Amniotic stem cell (primary cell): ENCODE results near the gene GALNT18.
"Not testable (repeated sequence)": the region's sequence is repeated elsewhere in the genome, so short reads cannot be mapped to it uniquely, and the experiment has no call there.

ENCODE experiments used
- DNase-seq: peaks from one replicate; lab custom pipeline; 2025; lab: John Stamatoyannopoulos, UW

The GALNT18 gene

GRCh38 chr11:11458001-11458400 lies 163.8 kb downstream of the GALNT18 start:
- DNase-seq: no peak

DNA sequence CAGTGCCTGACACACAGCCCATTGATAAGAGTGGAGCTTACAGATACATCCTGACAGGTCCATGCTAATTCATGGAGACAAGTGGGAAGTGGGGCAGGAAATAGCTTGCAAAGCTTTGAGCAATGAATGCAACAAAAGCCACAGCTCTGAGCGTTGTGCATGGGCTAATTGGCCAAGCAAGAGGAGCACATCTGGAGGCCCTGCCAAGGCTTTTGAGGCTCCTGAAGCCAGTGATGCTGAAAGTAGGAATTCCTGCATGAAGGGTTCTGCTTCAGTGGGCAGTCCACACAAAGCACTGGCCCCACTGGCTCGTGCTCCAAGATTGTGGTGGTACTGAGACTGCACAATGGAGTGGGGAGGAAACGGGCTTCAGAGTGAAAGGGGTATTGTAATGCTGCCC lies 164.9 kb downstream of the GALNT18 start:
- DNase-seq: no peak

DNA sequence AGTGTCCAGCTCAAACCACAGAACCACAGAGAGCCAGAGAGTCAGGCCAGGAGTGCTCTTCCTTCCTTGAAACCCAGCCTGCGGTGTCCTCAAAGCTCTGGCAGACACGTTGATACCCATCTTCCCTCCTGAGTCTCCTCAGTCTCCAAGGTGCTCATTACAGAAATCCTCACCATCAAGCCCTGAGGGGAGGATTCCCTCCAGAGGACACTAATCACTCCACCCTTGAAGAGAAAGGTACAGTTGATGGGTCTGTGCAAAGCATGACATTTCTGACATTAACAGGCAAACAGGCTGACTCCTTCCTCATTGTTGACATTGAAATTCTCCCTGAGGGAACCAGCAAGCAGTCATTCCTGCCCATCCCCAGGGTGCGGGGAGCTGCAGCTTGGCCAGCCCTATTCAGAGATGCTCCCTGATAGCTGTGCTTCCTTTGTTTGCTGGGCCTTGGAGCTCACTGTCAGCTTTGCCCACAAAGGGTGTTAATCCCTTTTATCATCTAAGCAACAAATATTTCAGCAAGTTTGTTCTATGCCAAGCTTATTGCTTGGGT lies 167.1 kb downstream of the GALNT18 start:
- no peak for DNase-seq

- no peak for DNase-seq
Observed at GRCh38 chr11:11451501-11452005, 170.3 kb downstream of the GALNT18 start.

GRCh38 chr11:11450744-11451362 lies 171.0 kb downstream of the GALNT18 start:
- DNase-seq: no peak

DNA sequence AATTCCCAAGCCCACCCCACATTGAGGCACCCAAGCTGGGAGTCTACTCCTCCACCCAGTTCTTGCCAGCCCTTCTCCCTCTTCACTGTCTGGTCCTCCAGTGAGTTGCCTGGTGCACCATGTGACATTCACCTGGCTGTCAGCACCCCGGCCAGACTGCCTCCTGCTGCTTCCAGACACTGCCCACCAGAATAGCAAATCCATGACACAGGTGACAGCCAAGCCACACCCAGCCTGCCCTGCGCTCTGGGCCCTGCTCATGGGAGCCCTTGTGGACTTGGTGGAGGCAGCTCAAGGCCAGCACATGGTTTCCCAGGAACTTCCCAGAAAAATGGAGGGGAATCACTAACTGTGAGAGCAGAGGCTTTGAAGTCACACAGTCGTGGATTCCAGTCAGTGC lies 172.5 kb downstream of the GALNT18 start:
- DNase-seq: no peak

GRCh38 chr11:11448626-11449025 lies 173.2 kb downstream of the GALNT18 start:
- no peak for DNase-seq

DNA sequence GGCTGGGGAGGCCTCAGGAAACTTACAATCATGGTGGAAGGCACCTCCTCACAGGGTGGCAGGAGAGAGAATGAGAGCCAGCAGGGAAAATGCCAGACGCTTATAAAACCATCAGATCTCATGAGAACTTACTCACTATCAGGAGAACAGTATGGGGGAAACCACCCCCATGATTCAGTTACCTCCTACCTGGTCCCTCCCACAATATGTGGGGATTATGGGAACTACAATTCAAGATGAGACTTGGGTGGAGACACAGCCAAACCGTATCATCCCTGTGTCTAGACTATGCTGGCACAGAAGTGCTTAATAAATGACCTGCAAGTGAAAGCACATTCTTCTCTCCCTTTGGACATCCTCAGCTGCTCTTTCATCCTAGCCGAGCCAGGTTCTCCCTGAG lies 174.2 kb downstream of the GALNT18 start:
- not testable (repeated sequence) for DNase-seq

- no peak for DNase-seq
Observed at GRCh38 chr11:11446967-11447366, 174.8 kb downstream of the GALNT18 start.

GRCh38 chr11:11446564-11446963 lies 175.2 kb downstream of the GALNT18 start:
- DNase-seq: no peak

- no peak for DNase-seq
Observed at GRCh38 chr11:11445441-11446185, 176.2 kb downstream of the GALNT18 start.

DNA sequence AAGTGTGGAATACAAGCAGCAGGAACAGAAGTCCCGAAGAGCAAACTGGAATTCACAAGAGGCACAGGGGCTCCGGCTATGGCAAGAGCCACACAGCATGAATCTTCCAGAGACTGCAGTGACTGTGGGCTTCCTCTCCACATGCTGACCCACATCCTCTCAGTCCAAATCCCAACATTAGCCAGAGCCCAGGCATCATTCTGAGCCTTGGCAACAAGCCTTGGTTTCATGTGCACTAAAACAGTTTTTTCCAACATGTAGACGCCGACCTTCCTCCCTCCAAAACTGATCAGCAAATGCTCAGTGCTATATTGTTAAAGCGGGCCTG lies 177.0 kb downstream of the GALNT18 start:
- no peak for DNase-seq

- no peak for DNase-seq
Observed at GRCh38 chr11:11444027-11444803, 177.6 kb downstream of the GALNT18 start.

GRCh38 chr11:11442791-11443190 lies 179.0 kb downstream of the GALNT18 start:
- no peak for DNase-seq

- DNase-seq: no peak
Observed at GRCh38 chr11:11441516-11441915, 180.3 kb downstream of the GALNT18 start.

DNA sequence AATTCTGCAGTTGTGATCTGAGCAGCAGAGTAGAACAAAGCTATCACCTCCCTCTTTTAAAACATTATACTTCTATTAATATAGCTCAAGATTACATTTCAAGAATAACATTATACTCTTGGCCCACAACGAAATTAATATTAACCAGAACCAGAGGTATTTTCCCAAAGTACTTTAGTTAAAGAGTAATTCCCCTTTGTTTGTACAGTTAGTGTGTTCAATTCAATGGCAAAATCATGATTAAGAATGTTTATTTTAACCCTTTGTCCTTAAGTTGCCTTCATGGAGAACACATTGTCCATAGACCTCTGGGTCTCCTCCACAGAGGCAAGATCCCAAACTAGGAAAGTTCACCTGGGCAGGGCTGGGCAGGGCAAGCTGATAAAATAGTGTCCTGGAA lies 180.7 kb downstream of the GALNT18 start:
- no peak for DNase-seq

DNA sequence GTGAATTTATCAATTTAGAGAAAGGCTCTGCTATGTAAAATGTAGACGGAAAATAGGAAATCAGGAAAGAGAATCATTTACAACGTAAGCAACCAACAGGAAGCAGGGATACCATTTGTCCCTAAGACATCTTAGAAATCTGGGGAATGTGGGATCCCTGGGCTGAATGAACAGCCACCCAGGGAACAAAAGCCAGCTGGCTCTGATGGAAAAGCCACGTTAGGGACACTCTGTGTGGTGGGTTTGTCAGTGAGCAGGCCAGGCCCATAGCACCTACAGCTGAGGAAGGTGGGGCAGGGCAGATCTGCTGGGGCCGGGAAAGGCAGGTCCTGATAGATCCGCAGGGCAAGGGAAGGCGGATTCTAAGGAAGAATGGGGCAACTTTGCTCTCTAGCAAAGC lies 181.7 kb downstream of the GALNT18 start:
- no peak for DNase-seq

DNA sequence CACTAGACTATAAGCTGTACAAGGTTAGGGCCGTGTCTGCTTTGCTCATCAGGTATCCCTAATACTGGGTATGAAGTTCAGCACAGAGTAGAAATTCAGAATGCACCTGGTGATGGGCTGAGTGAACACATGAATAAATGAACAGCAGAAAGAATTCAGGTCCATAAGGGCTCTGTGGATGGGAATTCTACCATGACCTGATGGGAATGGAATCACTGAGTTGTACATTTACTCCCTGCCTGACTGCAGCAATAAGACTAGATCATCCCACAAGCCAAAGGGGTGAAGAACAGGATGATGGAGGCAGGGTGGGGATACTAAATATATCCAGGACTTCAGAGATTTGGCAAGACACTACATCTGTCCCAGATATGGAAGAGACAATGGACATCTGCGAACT lies 182.2 kb downstream of the GALNT18 start:
- no peak for DNase-seq

DNA sequence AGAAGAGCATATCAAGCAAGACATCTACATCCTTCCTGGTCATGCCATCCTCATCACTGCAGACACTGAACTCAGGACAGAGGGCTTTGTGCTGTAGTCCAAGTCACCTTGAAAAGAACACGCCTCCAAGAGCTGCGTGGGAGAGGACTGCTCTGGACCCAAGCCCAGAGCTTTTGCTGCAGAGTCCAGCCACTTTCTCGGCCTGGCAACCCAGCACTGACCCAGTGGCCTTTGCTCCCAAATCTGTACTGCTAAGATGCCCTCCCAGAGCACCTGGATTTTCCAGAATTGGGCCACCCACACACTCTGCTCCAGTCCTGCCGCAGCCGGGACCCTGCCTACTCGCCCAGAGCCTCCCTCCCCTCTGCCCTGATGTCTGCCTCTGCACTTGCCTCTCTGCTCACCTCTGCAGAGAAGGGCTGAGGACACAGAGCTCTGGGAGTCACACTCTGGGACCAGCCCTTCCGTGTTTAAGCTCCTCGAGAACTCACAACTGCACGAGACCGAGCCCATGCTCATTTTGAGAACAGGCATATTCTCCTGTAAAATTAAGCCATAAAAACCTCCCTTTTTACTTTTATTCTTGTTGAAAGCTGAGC lies 185.0 kb downstream of the GALNT18 start:
- no peak for DNase-seq

DNA sequence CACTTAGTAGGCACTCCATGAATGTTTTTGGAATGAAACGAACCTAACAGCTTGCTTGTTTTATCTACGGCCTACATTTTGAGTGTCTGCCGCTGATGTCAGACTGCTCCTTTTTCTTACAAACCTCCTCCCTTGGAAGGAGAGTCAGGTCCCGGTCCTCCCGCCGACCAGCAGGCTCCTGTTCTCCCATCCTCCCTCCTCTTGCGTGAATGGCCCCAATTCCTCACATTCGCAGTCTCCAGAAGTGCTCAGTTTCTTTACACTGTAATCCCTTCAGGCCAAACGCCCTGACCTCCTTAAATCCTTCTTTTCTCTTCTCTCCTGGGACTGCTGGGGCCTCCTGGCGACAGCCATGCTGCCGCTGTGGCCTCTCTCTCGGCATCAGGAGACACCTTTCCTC lies 186.2 kb downstream of the GALNT18 start:
- DNase-seq: no peak

GRCh38 chr11:11433960-11434359 lies 187.8 kb downstream of the GALNT18 start:
- no peak for DNase-seq

GRCh38 chr11:11432621-11433319 lies 189.0 kb downstream of the GALNT18 start:
- DNase-seq: no peak
